ENCODE data around the gene TPCN1. TPM values are rescaled to one million over a fixed set of nuclear protein-coding genes. Genes with fewer than 3 reads are reported as not detected.

The TPCN1 gene
- total RNA-seq, 1 experiment from 2014 or later, result 18.8 TPM

DNA sequence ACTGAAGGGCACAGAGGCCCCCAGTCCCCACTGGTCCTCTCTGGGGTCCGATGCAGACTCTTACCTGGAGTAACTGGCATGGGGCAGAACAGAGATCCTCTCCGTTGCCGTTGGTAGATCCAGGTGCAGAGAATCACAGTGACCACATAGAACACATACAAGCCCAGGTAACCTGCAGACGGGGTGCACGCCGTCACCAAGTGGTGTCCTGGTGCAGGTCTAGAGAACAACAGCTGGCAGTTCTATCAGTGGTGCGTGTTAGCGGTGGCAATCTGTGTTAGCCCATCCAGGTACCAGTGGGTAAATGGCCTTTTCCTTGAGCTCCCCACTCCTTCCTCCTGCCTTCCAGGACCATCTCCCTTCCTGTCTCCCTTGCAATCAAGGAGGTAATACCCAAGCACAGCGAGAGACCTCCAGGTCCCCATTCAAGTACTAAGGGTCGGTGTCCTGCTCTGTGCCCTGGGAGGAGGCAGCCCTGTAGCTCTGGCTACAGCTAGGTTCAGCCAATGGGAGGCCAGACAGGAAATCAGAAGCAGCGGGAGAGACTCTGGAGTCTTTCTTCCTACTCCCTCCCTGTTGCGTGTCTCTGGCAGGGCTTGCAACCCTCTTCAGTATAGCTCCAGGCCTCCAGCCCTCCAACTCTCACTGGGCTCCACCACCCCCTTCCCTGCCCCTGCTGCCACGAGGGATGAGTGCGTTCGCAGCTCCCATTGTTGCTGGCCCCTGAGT lies 97.8 kb downstream of the TPCN1 start:
- no peaks in the 10 kb centered on the region for H3K36me3 ChIP-seq (ENCODE audit: insufficient read depth, low read length, poor library complexity, severe bottlenecking)
- no peaks in the 10 kb centered on the region for H3K27me3 ChIP-seq (replicated peaks; ENCODE audit: insufficient read depth, low read depth, low read length, poor library complexity)
- POLR2A ChIA-PET (ENCODE audit: low non-redundant PET), result no interaction called here
- H3K4me3 ChIP-seq (ENCODE audit: low read depth, low read length, poor library complexity, severe bottlenecking), result no peak overlapping the region
- TF ChIP-seq CTCF (conservative IDR thresholded peaks at IDR 0.05; ENCODE audit: low read depth, low read length) (no peak), EZH2 (IDR thresholded peaks at IDR 0.05; ENCODE audit: borderline replicate concordance, low read depth, low read length, poor library complexity, severe bottlenecking) (no peak)
- H3K27ac ChIP-seq (ENCODE audit: low read depth, low read length, poor library complexity, severe bottlenecking), result no peak overlapping the region
- no peaks in the 10 kb centered on the region for H3K9me3 ChIP-seq (ENCODE audit: low read depth, low read length, poor library complexity, severe bottlenecking)
- no peak for DNase-seq (ENCODE audit: low spot score)
- intact Hi-C loops (cut with micrococcal nuclease; ENCODE audit: unreplicated experiment), result loop anchor here (10.0 kb wide), 1 partner anchor 66 kb away; no protein-coding TSS in a partner anchor
- H3K4me1 ChIP-seq (ENCODE audit: insufficient read depth, low read length, poor library complexity, severe bottlenecking), result no peaks in the 10 kb centered on the region
- BruUV-seq (replicated peaks), result no TSS peak
- CTCF ChIA-PET, result no interaction called here

DNA sequence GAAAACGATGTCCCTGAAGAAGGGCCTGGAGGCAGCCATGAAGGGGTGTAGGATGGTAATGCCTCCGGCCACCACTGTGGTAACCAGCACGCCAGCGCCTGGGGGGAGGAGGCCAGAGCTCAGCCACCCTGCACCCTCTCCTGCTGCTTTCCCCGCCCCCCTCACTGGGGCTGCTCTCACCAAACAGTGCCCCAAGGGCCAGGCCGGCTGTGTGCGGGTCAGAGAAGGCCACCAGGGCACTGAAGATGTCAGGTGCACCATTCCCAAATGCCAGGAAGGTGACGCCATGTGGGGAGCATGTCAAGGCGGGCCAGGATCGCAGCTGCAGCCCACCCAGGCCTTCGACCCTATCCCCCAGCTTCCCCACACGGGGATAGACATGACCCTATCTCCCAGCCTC lies 99.1 kb downstream of the TPCN1 start:
- H3K4me1 ChIP-seq (ENCODE audit: insufficient read depth, low read length, poor library complexity, severe bottlenecking), result no peaks in the 10 kb centered on the region
- H3K9me3 ChIP-seq (ENCODE audit: low read depth, low read length, poor library complexity, severe bottlenecking), result no peaks in the 10 kb centered on the region
- TF ChIP-seq CTCF (conservative IDR thresholded peaks at IDR 0.05; ENCODE audit: low read depth, low read length) (no peak), EZH2 (IDR thresholded peaks at IDR 0.05; ENCODE audit: borderline replicate concordance, low read depth, low read length, poor library complexity, severe bottlenecking) (no peak)
- no peak overlapping the region for H3K27ac ChIP-seq (ENCODE audit: low read depth, low read length, poor library complexity, severe bottlenecking)
- POLR2A ChIA-PET (ENCODE audit: low non-redundant PET), result no interaction called here
- no peak overlapping the region for H3K4me3 ChIP-seq (ENCODE audit: low read depth, low read length, poor library complexity, severe bottlenecking)
- intact Hi-C loops (cut with micrococcal nuclease; ENCODE audit: unreplicated experiment), result loop anchor here (10.0 kb wide), 1 partner anchor 126 kb away; no protein-coding TSS in a partner anchor
- DNase-seq (ENCODE audit: low spot score), result no peak
- H3K36me3 ChIP-seq (ENCODE audit: insufficient read depth, low read length, poor library complexity, severe bottlenecking), result no peaks in the 10 kb centered on the region
- H3K27me3 ChIP-seq (replicated peaks; ENCODE audit: insufficient read depth, low read depth, low read length, poor library complexity), result no peaks in the 10 kb centered on the region
- no TSS peak for BruUV-seq (replicated peaks)
- CTCF ChIA-PET, result no interaction called here

DNA sequence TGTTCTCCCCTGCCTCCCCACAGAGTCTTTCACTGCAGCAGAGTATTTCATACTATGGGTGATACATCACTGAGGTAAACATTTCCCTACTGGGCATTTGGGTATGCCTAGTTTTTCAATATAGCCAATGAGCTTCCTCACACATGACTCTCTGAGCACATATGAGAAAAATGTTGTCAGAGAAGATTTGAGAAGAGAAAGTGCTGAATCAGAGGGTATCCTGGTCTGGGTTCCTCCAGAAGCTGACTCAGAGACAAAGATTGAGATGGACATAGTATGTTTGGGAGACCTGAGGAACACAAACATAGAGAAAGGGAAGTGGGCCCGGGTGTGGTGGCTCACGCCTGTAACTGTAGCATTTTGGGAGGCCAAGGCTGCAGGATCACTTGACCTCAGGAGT lies 101.1 kb downstream of the TPCN1 start:
- Histone ChIP-seq H3K4me3 (ENCODE audit: low read depth, low read length, poor library complexity, severe bottlenecking) (no peak overlapping the region), H3K9me3 (ENCODE audit: low read depth, low read length, poor library complexity, severe bottlenecking) (no peaks in the 10 kb centered on the region), H3K27me3 (replicated peaks; ENCODE audit: insufficient read depth, low read depth, low read length, poor library complexity) (no peaks in the 10 kb centered on the region), H3K36me3 (ENCODE audit: insufficient read depth, low read length, poor library complexity, severe bottlenecking) (no peaks in the 10 kb centered on the region), H3K4me1 (ENCODE audit: insufficient read depth, low read length, poor library complexity, severe bottlenecking) (no peaks in the 10 kb centered on the region), H3K27ac (ENCODE audit: low read depth, low read length, poor library complexity, severe bottlenecking) (no peak overlapping the region)
- intact Hi-C loops (cut with micrococcal nuclease; ENCODE audit: unreplicated experiment), result loop anchor here (10.0 kb wide), 1 partner anchor 128 kb away; no protein-coding TSS in a partner anchor
- CTCF ChIA-PET, result no interaction called here
- BruUV-seq (replicated peaks), result no TSS peak
- no peak for DNase-seq (ENCODE audit: low spot score)
- no peak for TF ChIP-seq CTCF (conservative IDR thresholded peaks at IDR 0.05; ENCODE audit: low read depth, low read length)
- TF ChIP-seq EZH2 (IDR thresholded peaks at IDR 0.05; ENCODE audit: borderline replicate concordance, low read depth, low read length, poor library complexity, severe bottlenecking), result no peak
- POLR2A ChIA-PET (ENCODE audit: low non-redundant PET), result no interaction called here
